Mucosa of stomach (tissue), 1 donor: ENCODE measurements around the gene SET.
"Not testable (repeated sequence)": the region's sequence is repeated elsewhere in the genome, so short reads cannot be mapped to it uniquely, and the experiment has no call there.

Experiments
- H3K27me3 ChIP-seq: one replicate; pipeline ENCODE4 v1.7.0; 2013; ENCODE audit warnings: mild to moderate bottlenecking, low read length; ENCODE audit not compliant: control insufficient read depth, insufficient read depth
- H3K36me3 ChIP-seq: one replicate; pipeline ENCODE4 v1.7.0; 2013; ENCODE audit warnings: low read length; ENCODE audit not compliant: control insufficient read depth, insufficient read depth
- H3K4me1 ChIP-seq: one replicate; pipeline ENCODE4 v1.7.0; 2013; ENCODE audit warnings: mild to moderate bottlenecking, low read length; ENCODE audit not compliant: control insufficient read depth, insufficient read depth
- H3K4me3 ChIP-seq: one replicate; pipeline ENCODE4 v1.7.0; 2013; ENCODE audit warnings: low read length
- H3K9ac ChIP-seq: one replicate; pipeline ENCODE4 v1.7.0; 2013; ENCODE audit warnings: mild to moderate bottlenecking, low read length, moderate library complexity
- H3K9me3 ChIP-seq: one replicate; pipeline ENCODE4 v1.7.0; 2013; ENCODE audit warnings: mild to moderate bottlenecking, low read length, moderate library complexity; ENCODE audit not compliant: control insufficient read depth
- donor health status: Pancreatic carcinoma.

SET gene

GRCh38 chr9:128688501-128689292 is at the start of gene SET:
SET (plus strand) TSS chr9:128689222; CDS start chr9:128689583, 361 bp downstream.
- Histone ChIP-seq H3K27me3 (no peaks in the 10 kb centered on the region), H3K4me3 (peak within 1 kb of the TSS; percentile 61), H3K4me1 (peaks cover 41% of the 10 kb centered on the region), H3K36me3 (no peaks in the 10 kb centered on the region), H3K9me3 (no peaks in the 10 kb centered on the region), H3K9ac (peak within 1 kb of the TSS; percentile 82)

- Histone ChIP-seq H3K9ac (no peak overlapping the region), H3K36me3 (no peaks in the 10 kb centered on the region), H3K4me1 (peaks cover 14% of the 10 kb centered on the region), H3K27me3 (no peaks in the 10 kb centered on the region), H3K9me3 (no peaks in the 10 kb centered on the region), H3K4me3 (no peak overlapping the region)
Observed at GRCh38 chr9:128640603-128641002, 48.4 kb upstream of the SET start.

- no peaks in the 10 kb centered on the region for H3K9me3 ChIP-seq
- H3K4me3 ChIP-seq = no peak overlapping the region
- H3K9ac ChIP-seq = no peak overlapping the region
- H3K27me3 ChIP-seq = no peaks in the 10 kb centered on the region
- no peaks in the 10 kb centered on the region for H3K36me3 ChIP-seq
- no peaks in the 10 kb centered on the region for H3K4me1 ChIP-seq
Observed at GRCh38 chr9:128642675-128643245, 46.3 kb upstream of the SET start.

- H3K4me3 ChIP-seq = no peak overlapping the region
- no peaks in the 10 kb centered on the region for H3K27me3 ChIP-seq
- no peak overlapping the region for H3K9ac ChIP-seq
- no peaks in the 10 kb centered on the region for H3K9me3 ChIP-seq
- H3K36me3 ChIP-seq = no peaks in the 10 kb centered on the region
- no peaks in the 10 kb centered on the region for H3K4me1 ChIP-seq
Observed at GRCh38 chr9:128643519-128644300, 45.3 kb upstream of the SET start.

- H3K4me3 ChIP-seq, H3K4me1 ChIP-seq, H3K9me3 ChIP-seq, H3K9ac ChIP-seq, H3K27me3 ChIP-seq, H3K36me3 ChIP-seq: not testable (repeated sequence)
Observed at GRCh38 chr9:128648206-128648605, 40.8 kb upstream of the SET start.

- no peak overlapping the region for H3K4me3 ChIP-seq
- H3K36me3 ChIP-seq = no peaks in the 10 kb centered on the region
- H3K9me3 ChIP-seq = no peaks in the 10 kb centered on the region
- H3K9ac ChIP-seq = no peak overlapping the region
- H3K27me3 ChIP-seq = no peaks in the 10 kb centered on the region
- no peaks in the 10 kb centered on the region for H3K4me1 ChIP-seq
Observed at GRCh38 chr9:128651798-128652197, 37.2 kb upstream of the SET start.

- H3K4me1 ChIP-seq = no peaks in the 10 kb centered on the region
- no peaks in the 10 kb centered on the region for H3K9me3 ChIP-seq
- H3K9ac ChIP-seq = no peak overlapping the region
- H3K36me3 ChIP-seq = no peaks in the 10 kb centered on the region
- no peak overlapping the region for H3K4me3 ChIP-seq
- no peaks in the 10 kb centered on the region for H3K27me3 ChIP-seq
Observed at GRCh38 chr9:128653908-128654307, 35.1 kb upstream of the SET start.

GRCh38 chr9:128654481-128654880 is 34.5 kb upstream of the SET start:
- no peak overlapping the region for H3K9ac ChIP-seq
- no peak overlapping the region for H3K4me3 ChIP-seq
- no peaks in the 10 kb centered on the region for H3K4me1 ChIP-seq
- H3K9me3 ChIP-seq = no peaks in the 10 kb centered on the region
- H3K27me3 ChIP-seq = no peaks in the 10 kb centered on the region
- H3K36me3 ChIP-seq = no peaks in the 10 kb centered on the region

- H3K27me3 ChIP-seq = no peaks in the 10 kb centered on the region
- no peaks in the 10 kb centered on the region for H3K36me3 ChIP-seq
- H3K4me1 ChIP-seq = no peaks in the 10 kb centered on the region
- peak within 1 kb of the TSS; percentile 84 for H3K4me3 ChIP-seq
- peak within 1 kb of the TSS; percentile 96 for H3K9ac ChIP-seq
- no peaks in the 10 kb centered on the region for H3K9me3 ChIP-seq
Observed at GRCh38 chr9:128656416-128657343, 32.3 kb upstream of the SET start, which contains the start of gene DYNC2I2. DYNC2I2 (minus strand) TSS chr9:128656847; CDS start chr9:128656726, 121 bp downstream.

GRCh38 chr9:128657344-128657704 is 31.7 kb upstream of the SET start:
- Histone ChIP-seq H3K27me3 (no peaks in the 10 kb centered on the region), H3K4me1 (no peaks in the 10 kb centered on the region), H3K4me3 (no peak overlapping the region), H3K36me3 (no peaks in the 10 kb centered on the region), H3K9me3 (no peaks in the 10 kb centered on the region), H3K9ac (peak overlapping the region; percentile 96)

GRCh38 chr9:128657796-128658195 is 31.2 kb upstream of the SET start:
- Histone ChIP-seq H3K36me3 (no peaks in the 10 kb centered on the region), H3K4me1 (no peaks in the 10 kb centered on the region), H3K9ac (no peak overlapping the region), H3K27me3 (no peaks in the 10 kb centered on the region), H3K4me3 (no peak overlapping the region), H3K9me3 (no peaks in the 10 kb centered on the region)
